ENCODE data around the gene NDUFS6. TPM values are rescaled to one million over a fixed set of nuclear protein-coding genes. Genes with fewer than 3 reads are reported as not detected.

NDUFS6 gene
- total RNA-seq, 1 donor from 2014 or later, result 22.5 TPM

DNA sequence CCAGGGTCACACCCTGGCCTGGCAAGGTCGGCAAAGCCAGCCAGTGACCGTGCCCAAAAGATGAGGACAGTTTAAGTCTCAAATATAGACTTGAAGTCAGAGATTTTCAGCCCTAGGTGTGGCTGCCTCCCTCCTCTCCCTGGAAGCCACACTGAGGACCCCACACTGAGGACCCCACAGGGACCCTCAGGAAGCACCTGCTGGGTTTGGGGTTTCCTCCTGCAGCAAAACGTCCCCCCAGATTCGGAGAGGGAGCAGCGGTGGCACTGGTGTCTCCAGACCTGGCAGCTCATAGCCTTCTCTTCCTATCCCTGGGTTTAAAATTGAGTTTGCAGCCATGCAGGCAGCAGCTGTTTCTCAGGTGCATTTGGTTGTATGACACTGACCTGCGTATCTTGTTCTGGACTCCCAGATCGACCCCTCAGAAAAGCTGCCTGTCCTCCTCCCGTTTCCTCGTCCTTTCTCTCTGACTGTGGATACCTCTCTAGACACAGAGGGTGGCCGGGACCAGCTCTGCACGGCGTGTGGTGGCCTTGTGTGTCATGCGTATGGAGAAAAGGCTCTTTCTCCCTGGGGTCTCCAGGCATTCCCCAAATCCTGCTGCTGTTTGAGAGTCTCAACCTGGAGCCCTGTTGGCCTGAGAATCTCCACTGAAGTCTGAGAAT, 38.2 kb upstream of the NDUFS6 start:
- TF ChIP-seq, protein P1, sequence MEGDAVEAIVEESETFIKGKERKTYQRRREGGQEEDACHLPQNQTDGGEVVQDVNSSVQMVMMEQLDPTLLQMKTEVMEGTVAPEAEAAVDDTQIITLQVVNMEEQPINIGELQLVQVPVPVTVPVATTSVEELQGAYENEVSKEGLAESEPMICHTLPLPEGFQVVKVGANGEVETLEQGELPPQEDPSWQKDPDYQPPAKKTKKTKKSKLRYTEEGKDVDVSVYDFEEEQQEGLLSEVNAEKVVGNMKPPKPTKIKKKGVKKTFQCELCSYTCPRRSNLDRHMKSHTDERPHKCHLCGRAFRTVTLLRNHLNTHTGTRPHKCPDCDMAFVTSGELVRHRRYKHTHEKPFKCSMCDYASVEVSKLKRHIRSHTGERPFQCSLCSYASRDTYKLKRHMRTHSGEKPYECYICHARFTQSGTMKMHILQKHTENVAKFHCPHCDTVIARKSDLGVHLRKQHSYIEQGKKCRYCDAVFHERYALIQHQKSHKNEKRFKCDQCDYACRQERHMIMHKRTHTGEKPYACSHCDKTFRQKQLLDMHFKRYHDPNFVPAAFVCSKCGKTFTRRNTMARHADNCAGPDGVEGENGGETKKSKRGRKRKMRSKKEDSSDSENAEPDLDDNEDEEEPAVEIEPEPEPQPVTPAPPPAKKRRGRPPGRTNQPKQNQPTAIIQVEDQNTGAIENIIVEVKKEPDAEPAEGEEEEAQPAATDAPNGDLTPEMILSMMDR (IDR thresholded peaks at IDR 0.05), result no peak
- no peaks in the 10 kb centered on the region for H3K4me1 Mint-ChIP-seq
- CTCF ChIA-PET, result interaction anchor here (1.4 kb wide), 1 partner anchor 277 kb away, joined by 13 read pairs; no protein-coding TSS in a partner anchor
- DNase-seq (no peak), ATAC-seq (ENCODE audit: low read depth) (no peak)
- intact Hi-C loops (cut with micrococcal nuclease), result loop anchor here (1.0 kb wide), 1 partner anchor 275 kb away; no protein-coding TSS in a partner anchor
- no peaks in the 10 kb centered on the region for H3K36me3 Mint-ChIP-seq (ENCODE audit: low read depth)
- H3K4me3 Mint-ChIP-seq, result no peak overlapping the region
- peaks cover 6% of the 10 kb centered on the region for H3K9me3 Mint-ChIP-seq
- no peak overlapping the region for H3K27ac Mint-ChIP-seq
- POLR2A ChIA-PET, result no interaction called here
- peaks cover 31% of the 10 kb centered on the region for H3K27me3 Mint-ChIP-seq

DNA sequence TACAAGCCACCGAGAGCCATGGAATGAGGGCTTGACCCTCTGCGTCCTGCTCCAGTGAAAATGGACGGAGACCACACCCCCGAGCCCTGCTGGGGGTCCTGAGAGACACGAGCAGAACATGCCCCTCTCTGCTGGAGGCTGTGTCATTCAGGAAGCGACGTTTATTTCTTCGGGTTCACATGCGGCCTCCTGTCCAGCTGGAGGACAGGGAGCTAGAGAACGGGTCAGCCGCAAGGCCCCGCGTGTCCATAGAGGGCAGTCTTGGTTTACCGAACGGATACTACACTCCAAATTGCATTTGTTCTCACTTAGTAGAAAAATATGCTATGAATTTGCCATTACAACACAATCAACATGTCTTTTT, 37.7 kb upstream of the NDUFS6 start:
- peaks cover 32% of the 10 kb centered on the region for H3K27me3 Mint-ChIP-seq
- peaks cover 1% of the 10 kb centered on the region for H3K9me3 Mint-ChIP-seq
- DNase-seq, result no peak
- TF ChIP-seq, protein P1 (IDR thresholded peaks at IDR 0.05), result no peak
- no peaks in the 10 kb centered on the region for H3K36me3 Mint-ChIP-seq (ENCODE audit: low read depth)
- no peak for ATAC-seq (ENCODE audit: low read depth)
- POLR2A ChIA-PET, result no interaction called here
- no peak overlapping the region for H3K4me3 Mint-ChIP-seq
- no peak overlapping the region for H3K27ac Mint-ChIP-seq
- intact Hi-C loops (cut with micrococcal nuclease), result loop anchor here (1.0 kb wide), 1 partner anchor 275 kb away; no protein-coding TSS in a partner anchor
- no peaks in the 10 kb centered on the region for H3K4me1 Mint-ChIP-seq
- CTCF ChIA-PET, result interaction anchor here (1.4 kb wide), 1 partner anchor 276 kb away, joined by 13 read pairs; no protein-coding TSS in a partner anchor

DNA sequence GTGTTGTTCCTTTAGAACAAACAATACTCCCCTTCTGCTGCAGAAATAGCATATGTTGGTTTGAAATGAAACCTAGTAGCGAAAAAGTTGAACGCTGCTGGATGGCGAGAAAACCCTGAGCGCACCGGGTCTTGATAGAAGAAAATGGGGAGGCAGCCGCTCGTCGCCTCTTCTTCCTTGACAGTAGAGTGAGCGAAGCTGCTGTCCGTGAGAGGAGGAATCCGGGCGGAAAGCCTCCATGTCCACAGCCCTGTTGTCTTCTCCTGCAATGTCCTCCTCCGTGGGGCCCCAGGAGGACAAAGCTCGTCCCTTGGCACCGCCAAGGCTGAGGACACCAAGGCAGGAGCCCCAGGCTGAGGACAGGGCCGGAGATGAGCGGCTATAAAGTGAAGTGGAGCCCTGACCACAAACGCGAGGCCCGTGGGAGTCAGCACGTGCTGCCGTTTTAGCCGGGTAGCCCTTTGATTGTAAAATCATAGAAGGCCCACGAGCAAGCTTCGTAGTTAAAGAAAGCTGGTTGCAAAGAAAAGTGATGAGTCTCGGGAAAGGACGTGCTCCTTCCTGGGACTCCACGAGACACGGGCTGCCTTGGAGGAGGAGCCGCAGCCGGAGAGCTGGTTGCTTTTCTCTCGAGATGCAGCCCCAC, 37.1 kb upstream of the NDUFS6 start:
- TF ChIP-seq, protein P1 (IDR thresholded peaks at IDR 0.05), result no peak
- no peak overlapping the region for H3K27ac Mint-ChIP-seq
- H3K4me3 Mint-ChIP-seq, result no peak overlapping the region
- POLR2A ChIA-PET, result no interaction called here
- ATAC-seq (ENCODE audit: low read depth), result no peak
- no peaks in the 10 kb centered on the region for H3K36me3 Mint-ChIP-seq (ENCODE audit: low read depth)
- peaks cover 32% of the 10 kb centered on the region for H3K27me3 Mint-ChIP-seq
- CTCF ChIA-PET, result interaction anchor here (1.4 kb wide), 1 partner anchor 276 kb away, joined by 13 read pairs; no protein-coding TSS in a partner anchor
- intact Hi-C loops (cut with micrococcal nuclease), result loop anchor here (1.0 kb wide), 1 partner anchor 274 kb away; no protein-coding TSS in a partner anchor
- DNase-seq, result no peak
- H3K4me1 Mint-ChIP-seq, result no peaks in the 10 kb centered on the region
- no peaks in the 10 kb centered on the region for H3K9me3 Mint-ChIP-seq

DNA sequence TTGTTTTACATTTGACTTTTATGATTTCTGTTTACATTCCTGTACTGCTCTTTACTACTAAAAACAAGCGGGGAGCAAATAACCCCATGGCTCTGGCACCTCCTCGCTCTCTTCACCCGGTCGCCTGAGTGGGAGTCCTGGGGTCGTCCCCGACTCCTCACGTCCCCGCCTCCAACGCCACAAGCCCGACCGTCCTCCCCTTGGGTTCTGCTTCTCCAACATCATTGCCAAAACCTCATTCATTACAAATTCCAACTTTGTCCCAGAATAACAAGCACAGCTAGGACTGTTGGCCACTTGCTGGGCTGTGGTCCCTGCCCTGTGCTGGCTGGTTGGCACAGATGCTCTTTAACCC, 36.6 kb upstream of the NDUFS6 start:
- DNase-seq (no peak), ATAC-seq (ENCODE audit: low read depth) (no peak)
- TF ChIP-seq, protein P1 (IDR thresholded peaks at IDR 0.05), result no peak
- intact Hi-C loops (cut with micrococcal nuclease), result no loop called here
- Mint-ChIP-seq H3K27ac (no peak overlapping the region), H3K9me3 (no peaks in the 10 kb centered on the region), H3K36me3 (ENCODE audit: low read depth) (no peaks in the 10 kb centered on the region), H3K27me3 (peaks cover 33% of the 10 kb centered on the region), H3K4me1 (no peaks in the 10 kb centered on the region), H3K4me3 (no peak overlapping the region)
- CTCF ChIA-PET, result no interaction called here
- POLR2A ChIA-PET, result no interaction called here

DNA sequence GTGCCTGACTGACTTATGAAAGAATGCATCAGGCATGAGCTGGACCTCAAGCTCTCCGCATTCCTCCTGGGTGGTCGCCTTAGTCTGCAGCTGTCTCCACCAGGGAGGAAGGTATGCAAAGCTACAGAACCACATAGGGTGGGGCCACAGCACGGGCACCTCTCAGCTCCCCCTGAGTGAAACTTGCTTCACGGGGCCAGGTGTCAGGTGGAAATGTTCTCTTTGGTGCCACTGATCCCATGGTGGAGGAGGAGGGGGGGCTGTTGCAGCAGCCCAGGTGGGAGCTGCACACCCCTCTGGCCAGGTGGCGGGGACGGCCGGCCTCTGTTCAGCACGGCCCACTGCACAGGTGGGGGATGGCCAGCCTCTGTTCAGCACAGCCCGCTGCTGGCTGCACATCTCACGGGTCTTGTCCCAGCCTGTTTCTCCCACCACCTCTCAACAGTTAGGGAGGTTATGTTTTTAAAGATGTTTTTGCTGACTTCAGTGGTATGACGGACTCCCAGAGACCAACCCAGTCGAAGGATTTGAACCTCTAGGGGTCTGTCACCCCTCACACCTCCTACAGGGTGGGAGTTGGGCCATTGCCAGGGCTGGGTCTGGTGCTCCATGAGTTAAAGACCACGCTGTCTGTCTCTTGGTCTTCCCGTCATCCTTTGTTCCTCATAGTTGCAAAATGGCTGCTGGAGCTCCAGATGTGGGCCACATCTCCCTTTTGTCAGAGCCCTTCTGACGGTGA, 35.9 kb upstream of the NDUFS6 start:
- no peaks in the 10 kb centered on the region for H3K36me3 Mint-ChIP-seq (ENCODE audit: low read depth)
- ChIA-PET POLR2A (no interaction called here), CTCF (no interaction called here)
- ATAC-seq (ENCODE audit: low read depth), result no peak
- H3K4me3 Mint-ChIP-seq, result no peak overlapping the region
- intact Hi-C loops (cut with micrococcal nuclease), result no loop called here
- no peaks in the 10 kb centered on the region for H3K4me1 Mint-ChIP-seq
- no peaks in the 10 kb centered on the region for H3K9me3 Mint-ChIP-seq
- no peak for DNase-seq
- TF ChIP-seq, protein P1 (IDR thresholded peaks at IDR 0.05), result no peak
- no peak overlapping the region for H3K27ac Mint-ChIP-seq
- H3K27me3 Mint-ChIP-seq, result peaks cover 38% of the 10 kb centered on the region

Data from activated B cell treated with CpG ODN at 0.5 μM for 24 hours (primary cell).